ENCODE results near the gene WDR86.

Gene WDR86

GRCh38 chr7:151392426-151392825 lies 17.4 kb downstream of the WDR86 start:
- no peaks in the 10 kb centered on the region for H3K27me3 ChIP-seq (ENCODE audit: insufficient read depth, low read length, poor library complexity, severe bottlenecking)
- H2AFZ ChIP-seq (ENCODE audit: low read length): no peak overlapping the region
- H3K9me2 ChIP-seq (replicated peaks; ENCODE audit: low read depth, low read length): no peaks in the 10 kb centered on the region
- peaks cover 11% of the 10 kb centered on the region for H3K4me1 ChIP-seq (ENCODE audit: insufficient read depth, low read length, poor library complexity, severe bottlenecking)
- no peaks in the 10 kb centered on the region for H4K20me1 ChIP-seq (ENCODE audit: insufficient read depth, low read length, poor library complexity, severe bottlenecking)
- H3K79me2 ChIP-seq (ENCODE audit: insufficient read depth, low read length): no peaks in the 10 kb centered on the region
- no peak overlapping the region for H3K9ac ChIP-seq (ENCODE audit: low read depth, low read length, poor library complexity, severe bottlenecking)
- no peak overlapping the region for H3K4me2 ChIP-seq (ENCODE audit: low read depth, low read length, poor library complexity, severe bottlenecking)
- H3K36me3 ChIP-seq (ENCODE audit: insufficient read depth, low read length): no peaks in the 10 kb centered on the region
- H3K9me3 ChIP-seq (ENCODE audit: insufficient read depth, low read depth, low read length): no peaks in the 10 kb centered on the region
- no peak overlapping the region for H3K4me3 ChIP-seq (ENCODE audit: low read length, poor library complexity, severe bottlenecking)
- H3F3A ChIP-seq (ENCODE audit: low read depth): no peaks in the 10 kb centered on the region
- no peak for TF ChIP-seq CTCF (conservative IDR thresholded peaks at IDR 0.05; ENCODE audit: low read length)

GRCh38 chr7:151392002-151392401 lies 17.8 kb downstream of the WDR86 start:
- Histone ChIP-seq H3K36me3 (ENCODE audit: insufficient read depth, low read length) (no peaks in the 10 kb centered on the region), H4K20me1 (ENCODE audit: insufficient read depth, low read length, poor library complexity, severe bottlenecking) (no peaks in the 10 kb centered on the region), H3K4me1 (ENCODE audit: insufficient read depth, low read length, poor library complexity, severe bottlenecking) (peaks cover 11% of the 10 kb centered on the region), H3K9me3 (ENCODE audit: insufficient read depth, low read depth, low read length) (no peaks in the 10 kb centered on the region), H3F3A (ENCODE audit: low read depth) (no peaks in the 10 kb centered on the region), H2AFZ (ENCODE audit: low read length) (no peak overlapping the region), H3K27me3 (ENCODE audit: insufficient read depth, low read length, poor library complexity, severe bottlenecking) (no peaks in the 10 kb centered on the region), H3K4me3 (ENCODE audit: low read length, poor library complexity, severe bottlenecking) (no peak overlapping the region), H3K9ac (ENCODE audit: low read depth, low read length, poor library complexity, severe bottlenecking) (no peak overlapping the region), H3K4me2 (ENCODE audit: low read depth, low read length, poor library complexity, severe bottlenecking) (no peak overlapping the region), H3K9me2 (replicated peaks; ENCODE audit: low read depth, low read length) (no peaks in the 10 kb centered on the region), H3K79me2 (ENCODE audit: insufficient read depth, low read length) (no peaks in the 10 kb centered on the region)
- TF ChIP-seq CTCF (conservative IDR thresholded peaks at IDR 0.05; ENCODE audit: low read length) (no peak), EZH2phosphoT487 (IDR thresholded peaks at IDR 0.05; ENCODE audit: borderline replicate concordance) (no peak)

- Histone ChIP-seq H3F3A (ENCODE audit: low read depth) (no peaks in the 10 kb centered on the region), H3K36me3 (ENCODE audit: insufficient read depth, low read length) (no peaks in the 10 kb centered on the region), H3K4me1 (ENCODE audit: insufficient read depth, low read length, poor library complexity, severe bottlenecking) (peaks cover 11% of the 10 kb centered on the region), H3K27me3 (ENCODE audit: insufficient read depth, low read length, poor library complexity, severe bottlenecking) (no peaks in the 10 kb centered on the region), H4K20me1 (ENCODE audit: insufficient read depth, low read length, poor library complexity, severe bottlenecking) (no peaks in the 10 kb centered on the region), H2AFZ (ENCODE audit: low read length) (no peak overlapping the region), H3K79me2 (ENCODE audit: insufficient read depth, low read length) (no peaks in the 10 kb centered on the region), H3K9me2 (replicated peaks; ENCODE audit: low read depth, low read length) (no peaks in the 10 kb centered on the region), H3K4me3 (ENCODE audit: low read length, poor library complexity, severe bottlenecking) (no peak overlapping the region), H3K4me2 (ENCODE audit: low read depth, low read length, poor library complexity, severe bottlenecking) (no peak overlapping the region), H3K9ac (ENCODE audit: low read depth, low read length, poor library complexity, severe bottlenecking) (no peak overlapping the region), H3K9me3 (ENCODE audit: insufficient read depth, low read depth, low read length) (no peaks in the 10 kb centered on the region)
- TF ChIP-seq EZH2phosphoT487 (IDR thresholded peaks at IDR 0.05; ENCODE audit: borderline replicate concordance) (no peak), CTCF (conservative IDR thresholded peaks at IDR 0.05; ENCODE audit: low read length) (no peak)
These were observed 18.5 kb downstream of the WDR86 start for GRCh38 chr7:151391358-151391730.
